Stimulated activated CD8-positive, alpha-beta memory T cell treated with anti-CD3 and anti-CD28 coated beads, Interleukin-12 subunit alpha, Interleukin-12 subunit beta, amount 100 ng/mL, for 24 hours (primary cell): Measurements from ENCODE around the gene GPHN.
"Not testable (repeated sequence)": the region's sequence is repeated elsewhere in the genome, so short reads cannot be mapped to it uniquely, and the experiment has no call there.

ENCODE experiments used
- DNase-seq: peaks from one replicate; pipeline ENCODE4 v3.0.0-alpha.2; 2020; ENCODE audit errors: extremely low read depth

The GPHN gene

DNA sequence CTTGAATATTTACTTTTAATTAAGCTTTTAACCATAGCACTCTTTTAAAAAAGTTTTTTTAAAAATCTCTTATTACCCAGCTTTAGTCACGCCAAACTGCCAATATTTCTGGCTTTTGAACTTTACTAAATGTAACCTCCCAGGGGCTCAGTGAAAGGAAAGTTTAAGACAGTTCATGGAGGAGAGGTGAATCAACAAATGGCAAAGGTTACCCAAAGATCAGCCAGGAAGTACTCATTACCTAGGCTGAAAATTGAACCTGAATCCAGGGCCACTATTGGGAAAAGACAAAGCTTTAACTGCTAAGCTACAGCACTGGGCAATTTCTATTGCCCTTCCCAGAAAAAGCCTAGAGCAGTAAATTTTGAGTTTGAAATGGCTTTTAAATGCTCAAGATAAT lies 282.2 kb downstream of the GPHN start:
- no peak for DNase-seq

- DNase-seq = no peak
Measured at GRCh38 chr14:66802962-66803361, 295.0 kb downstream of the GPHN start.

GRCh38 chr14:66804141-66804540 lies 296.2 kb downstream of the GPHN start:
- no peak for DNase-seq

- no peak for DNase-seq
Measured at GRCh38 chr14:66813636-66814035, 305.7 kb downstream of the GPHN start.

DNA sequence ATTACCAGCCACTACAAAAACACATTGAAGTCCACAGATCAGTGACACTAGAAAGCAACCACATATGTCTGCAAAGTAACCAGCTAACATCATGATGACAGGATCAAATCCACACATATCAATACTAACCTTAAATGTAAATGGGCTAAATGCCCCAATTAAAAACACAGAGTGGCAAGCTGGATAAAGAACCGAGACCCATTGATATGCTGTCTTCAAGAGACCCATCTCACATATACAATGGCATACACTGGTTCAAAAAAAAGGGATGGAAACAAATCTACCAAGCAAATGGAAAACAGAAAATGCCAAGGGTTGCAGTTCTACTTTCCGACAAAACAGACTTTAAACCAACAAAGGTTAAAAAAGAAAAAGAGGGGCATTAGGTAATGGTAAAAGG lies 307.7 kb downstream of the GPHN start:
- DNase-seq = no peak

GRCh38 chr14:66824251-66824650 lies 316.3 kb downstream of the GPHN start:
- DNase-seq = no peak

- DNase-seq = no peak
Measured at GRCh38 chr14:66827182-66827581, 319.2 kb downstream of the GPHN start.

- no peak for DNase-seq
Measured at GRCh38 chr14:66831173-66831572, 323.2 kb downstream of the GPHN start.

GRCh38 chr14:66833816-66834215 lies 325.9 kb downstream of the GPHN start:
- no peak for DNase-seq

- DNase-seq = not testable (repeated sequence)
Measured at GRCh38 chr14:66837436-66837835, 329.5 kb downstream of the GPHN start.

- no peak for DNase-seq
Measured at GRCh38 chr14:66842911-66843512, 335.1 kb downstream of the GPHN start.

- no peak for DNase-seq
Measured at GRCh38 chr14:66850258-66850888, 342.4 kb downstream of the GPHN start.

DNA sequence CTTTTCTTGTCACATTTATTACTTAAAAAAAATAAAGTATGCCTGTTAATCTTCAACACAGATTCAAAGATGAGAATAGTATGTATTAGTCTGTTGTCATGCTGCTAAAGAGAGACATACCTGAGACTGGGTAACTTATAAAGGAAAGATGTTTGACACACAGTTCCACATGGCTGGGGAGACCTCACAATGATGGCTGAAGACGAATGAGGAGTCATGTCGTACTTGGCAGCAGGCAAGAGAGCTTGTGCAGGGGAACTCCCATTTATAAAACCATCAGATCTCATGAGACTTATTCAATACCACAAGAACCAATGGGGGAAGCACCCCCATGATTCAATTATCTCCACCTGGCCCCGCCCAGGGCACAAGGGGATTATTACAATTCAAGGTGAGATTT lies 345.4 kb downstream of the GPHN start:
- DNase-seq = no peak

DNA sequence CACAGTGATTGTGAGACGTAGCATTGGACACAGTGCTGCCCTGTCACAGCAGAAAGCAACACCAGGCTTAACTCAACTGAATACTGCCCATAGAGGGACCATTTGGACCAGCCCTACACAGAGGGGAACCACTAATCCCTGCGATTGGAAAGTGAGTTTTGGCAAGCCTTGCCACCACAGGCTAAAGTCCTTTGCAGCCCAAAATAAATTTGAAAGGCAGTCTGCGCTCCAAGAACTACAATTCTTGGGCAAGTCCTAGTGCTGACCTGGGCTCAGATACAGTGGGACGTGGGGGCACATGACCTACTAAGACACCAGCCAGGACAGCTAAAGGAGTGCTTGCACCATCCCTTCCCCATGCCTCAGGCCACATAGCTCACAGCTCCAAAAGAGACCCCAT lies 349.9 kb downstream of the GPHN start:
- no peak for DNase-seq

DNA sequence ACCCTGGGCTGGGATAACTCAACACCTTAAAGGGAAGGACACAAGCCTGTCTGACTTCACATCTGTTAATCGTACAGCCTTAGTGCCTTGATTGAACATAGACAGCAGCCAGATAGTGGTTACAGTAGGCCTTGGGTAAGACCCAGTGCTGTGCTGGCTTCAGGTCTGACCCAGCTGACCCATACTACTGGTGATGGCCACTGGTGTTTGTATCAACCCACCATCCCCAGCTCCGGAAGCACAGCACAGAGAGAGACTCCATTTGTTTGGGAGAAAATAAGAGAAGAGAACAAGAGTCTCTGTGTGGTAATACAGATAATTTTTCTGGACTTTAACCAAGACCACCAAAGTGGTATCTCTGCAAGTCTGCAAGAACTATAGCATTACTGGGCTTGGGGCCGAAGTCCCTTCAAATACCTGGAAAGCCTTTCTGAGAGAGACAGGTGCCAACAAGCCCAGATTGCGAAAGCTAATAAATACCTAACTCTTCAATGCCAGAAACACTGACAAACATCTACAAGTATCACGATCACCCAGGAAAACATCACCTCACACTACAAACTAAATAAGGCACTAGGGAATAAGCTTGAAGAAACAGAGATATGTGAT lies 351.2 kb downstream of the GPHN start:
- DNase-seq = no peak

GRCh38 chr14:66881596-66881995 lies 373.6 kb downstream of the GPHN start:
- no peak for DNase-seq

GRCh38 chr14:66884149-66884548 lies 376.2 kb downstream of the GPHN start:
- DNase-seq = no peak

DNA sequence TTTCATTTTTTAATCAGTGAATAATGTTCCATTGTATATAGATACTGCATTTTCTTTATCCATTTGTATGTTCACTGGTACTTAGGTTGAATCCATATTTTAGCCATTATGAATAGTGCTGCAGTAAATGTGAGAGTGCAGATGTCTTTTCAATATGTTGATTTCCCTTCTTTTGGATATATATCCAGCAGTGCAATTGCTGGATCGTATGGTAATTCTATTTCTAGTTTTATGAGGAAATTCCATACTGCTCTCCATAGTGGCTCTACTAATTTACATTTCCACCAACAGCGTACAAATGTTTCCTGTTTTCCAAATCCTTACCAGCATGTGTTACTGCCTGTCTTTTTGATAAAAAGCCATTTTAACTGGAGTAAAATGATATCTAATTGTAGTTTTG lies 392.8 kb downstream of the GPHN start:
- no peak for DNase-seq

GRCh38 chr14:66910311-66910840 lies 402.4 kb downstream of the GPHN start:
- no peak for DNase-seq

- DNase-seq = no peak
Measured at GRCh38 chr14:66916421-66916820, 408.5 kb downstream of the GPHN start.

- DNase-seq = no peak
Measured at GRCh38 chr14:66918527-66918926, 410.6 kb downstream of the GPHN start.

GRCh38 chr14:66920196-66920595 lies 412.2 kb downstream of the GPHN start:
- DNase-seq = no peak

- DNase-seq = no peak
Measured at GRCh38 chr14:66923251-66923650, 415.3 kb downstream of the GPHN start.
